K562 (cell line): ENCODE measurements around the gene BCO2. TPM values are rescaled to one million over a fixed set of nuclear protein-coding genes. Genes with fewer than 3 reads are reported as not detected.

ENCODE experiments used
- ARID2 ChIP-seq: fragments of 450-650 bp; IDR thresholded peaks from 2 replicates; pipeline ENCODE4 v1.6.1; 2017; ENCODE audit warnings: antibody characterized with exemption, mild to moderate bottlenecking
- CBX1 ChIP-seq: sonication (generic); IDR thresholded peaks from 2 replicates; pipeline ENCODE4 v1.6.1; 2016; ENCODE audit warnings: antibody characterized with exemption, low read depth, mild to moderate bottlenecking
- E2F4 ChIP-seq: sonication (generic); formaldehyde crosslinking; IDR thresholded peaks from 2 replicates; pipeline ENCODE4 v1.8.0; 2022; ENCODE audit warnings: mild to moderate bottlenecking, low read depth, missing genetic modification reagents
- HNRNPLL ChIP-seq: fragments of 200-400 bp; formaldehyde crosslinking; IDR thresholded peaks from 2 replicates; pipeline ENCODE4 v1.6.1; 2017; ENCODE audit warnings: low read length, low read depth, mild to moderate bottlenecking; ENCODE audit not compliant: poor library complexity, severe bottlenecking
- KAT2B ChIP-seq: IDR thresholded peaks from one replicate; pipeline ENCODE4 v1.6.1; 2012; ENCODE audit warnings: low read depth, mild to moderate bottlenecking, control low read depth, inconsistent platforms, low read length, moderate library complexity
- LARP7 ChIP-seq: fragments of 450-650 bp; IDR thresholded peaks from 2 replicates; pipeline ENCODE4 v1.6.1; 2016
- LCOR ChIP-seq: sonication (generic); formaldehyde crosslinking; IDR thresholded peaks from 2 replicates; pipeline ENCODE4 v1.8.0; 2022; ENCODE audit warnings: mild to moderate bottlenecking, missing genetic modification reagents
- MAFF ChIP-seq: IDR thresholded peaks from 2 replicates; pipeline ENCODE4 v1.6.1; 2012; ENCODE audit warnings: low read length, improper control_type of control experiment
- MEF2A ChIP-seq: IDR thresholded peaks from 2 replicates; pipeline ENCODE4 v1.6.1; 2011; ENCODE audit warnings: low read depth, mild to moderate bottlenecking, low read length, moderate library complexity; ENCODE audit not compliant: control insufficient read depth
- NCOA1 ChIP-seq: fragments of 450-650 bp; IDR thresholded peaks from 2 replicates; pipeline ENCODE4 v1.6.1; 2016; ENCODE audit warnings: low read depth
- NELFE ChIP-seq: IDR thresholded peaks from 2 replicates; pipeline ENCODE4 v1.6.1; 2011; ENCODE audit warnings: mild to moderate bottlenecking; ENCODE audit not compliant: insufficient read depth, insufficient read length
- NFATC3 ChIP-seq: fragments of 450-650 bp; IDR thresholded peaks from 2 replicates; pipeline ENCODE4 v1.6.1; 2017; ENCODE audit warnings: mild to moderate bottlenecking
- NR0B1 ChIP-seq: fragments of 450-650 bp; IDR thresholded peaks from one replicate; pipeline ENCODE4 v1.6.1; 2018; ENCODE audit warnings: mild to moderate bottlenecking, moderate library complexity; ENCODE audit not compliant: partially characterized antibody
- POLR2H ChIP-seq: IDR thresholded peaks from 2 replicates; pipeline ENCODE4 v1.6.1; 2016; ENCODE audit warnings: missing genetic modification characterization, low read depth, mild to moderate bottlenecking, control low read depth, missing compliant biosample characterization, moderate library complexity
- SNAPC5 ChIP-seq: fragments of 250-450 bp; sonication (Bioruptor Pico); IDR thresholded peaks from 2 replicates; pipeline ENCODE4 v1.8.0; 2021; ENCODE audit warnings: moderate library complexity, mild to moderate bottlenecking, inconsistent platforms
- TCF15 ChIP-seq: fragments of 250-450 bp; sonication (Bioruptor Pico); IDR thresholded peaks from 2 replicates; pipeline ENCODE4 v1.8.0; 2022; ENCODE audit warnings: moderate library complexity, mild to moderate bottlenecking, inconsistent platforms
- TCFL5 ChIP-seq: fragments of 250-450 bp; sonication (Bioruptor Pico); conservative IDR thresholded peaks from 2 replicates; pipeline ENCODE4 v1.6.1; 2021; ENCODE audit warnings: mild to moderate bottlenecking, moderate library complexity, matching md5 sums
- ZBTB5 ChIP-seq: fragments of 450-650 bp; IDR thresholded peaks from 2 replicates; pipeline ENCODE4 v1.6.1; 2017; ENCODE audit warnings: antibody characterized with exemption
- ZC3H4 ChIP-seq: sonication (generic); formaldehyde crosslinking; IDR thresholded peaks from 2 replicates; pipeline ENCODE4 v1.9.0; 2021; ENCODE audit warnings: missing genetic modification reagents, borderline replicate concordance
- ZC3H8 ChIP-seq: fragments of 450-650 bp; IDR thresholded peaks from 2 replicates; pipeline ENCODE4 v1.6.1; 2017
- ZHX1 ChIP-seq: fragments of 150-350 bp; conservative IDR thresholded peaks from 2 replicates; pipeline ENCODE4 v1.6.1; 2014; ENCODE audit warnings: low read length
- ZNF41 ChIP-seq: fragments of 250-450 bp; sonication (Bioruptor Pico); conservative IDR thresholded peaks from 2 replicates; pipeline ENCODE4 v1.4.0; 2020; ENCODE audit warnings: mild to moderate bottlenecking
- polyA plus RNA-seq, 8 experiments: library from polyadenylated mRNA; depleted of rRNA in 4 of 8; stranded (reverse) in 5 of 8; unstranded in 3 of 8; fragments of >200 nt; fragmentation: Nextera tagmentation in 2 of 8; fragmentation: Illumina TruSeq in 1 of 8; extraction: Ambion mirVana in 2 of 8; extraction: Trizol in 1 of 8; gene quantifications; 2 replicates each; pipeline versions ENCODE4 v1.2.1 to v1.2.3, GENCODE V29; 2011 to 2014; ENCODE audit warnings: inconsistent platforms in 1 of 8, missing spikeins in 1 of 8
- total RNA-seq, 7 experiments: library from RNA; depleted of rRNA in 6 of 7; stranded (reverse); fragments of >200 nt in 6 of 7; fragmentation: Illumina TruSeq in 2 of 7; extraction: Trizol in 2 of 7; gene quantifications; 2 replicates each; pipeline versions ENCODE4 v1.2.1 to v1.2.3, GENCODE V29; 2011 to 2021; ENCODE audit warnings: low replicate concordance in 1 of 7

BCO2 gene
- total and polyA plus RNA-seq, 9 of the 15 experiments (the other 6 are each of a cell fraction or from before 2014, with no cell fraction given): 0.21 to 1.0 (median 0.47) TPM; not detected in 1

- TF ChIP-seq E2F4 (CRISPR knock-in tag) (no peak), TCF15 (no peak), TCFL5 (CRISPR knock-in tag) (no peak), SNAPC5 (CRISPR knock-in tag) (no peak), ZBTB5 (no peak), ARID2 (no peak), ZNF41 (0 out of 2 replicates have a peak, but pooled peaks have one; percentile 18), POLR2H (tag) (peak; percentile 85), NFATC3 (no peak), HNRNPLL (peak; percentile 56), ZC3H4 (CRISPR knock-in tag) (no peak), NCOA1 (no peak), NR0B1 (no peak), ZC3H8 (no peak), LARP7 (no peak), NELFE (no peak), KAT2B (no peak), ZHX1 (no peak), CBX1 (no peak), MAFF (no peak), MEF2A (no peak), LCOR (CRISPR knock-in tag) (0 out of 2 replicates have a peak, but pooled peaks have one; percentile 66)
These were observed 50.9 kb downstream of the BCO2 start, which contains the start of gene PTS (continued) for GRCh38 chr11:112226062-112226830.
